Measurements from ENCODE around the gene APOL1.

GRCh38 chr22:36225333-36225922, 27.5 kb upstream of the APOL1 start:
- TF ChIP-seq CTCF (conservative IDR thresholded peaks at IDR 0.05 in 1 of 2, IDR thresholded peaks at IDR 0.05 in 1 of 2; ENCODE audit: low read depth in 1 of 2, low read length in 2 of 2): no peak
- no peak for TF ChIP-seq EZH2 (IDR thresholded peaks at IDR 0.05; ENCODE audit: low read length, missing control alignments)
